ENCODE results near the gene CCDC30.
"Not testable (repeated sequence)": the region's sequence is repeated elsewhere in the genome, so short reads cannot be mapped to it uniquely, and the experiment has no call there.

The CCDC30 gene

DNA sequence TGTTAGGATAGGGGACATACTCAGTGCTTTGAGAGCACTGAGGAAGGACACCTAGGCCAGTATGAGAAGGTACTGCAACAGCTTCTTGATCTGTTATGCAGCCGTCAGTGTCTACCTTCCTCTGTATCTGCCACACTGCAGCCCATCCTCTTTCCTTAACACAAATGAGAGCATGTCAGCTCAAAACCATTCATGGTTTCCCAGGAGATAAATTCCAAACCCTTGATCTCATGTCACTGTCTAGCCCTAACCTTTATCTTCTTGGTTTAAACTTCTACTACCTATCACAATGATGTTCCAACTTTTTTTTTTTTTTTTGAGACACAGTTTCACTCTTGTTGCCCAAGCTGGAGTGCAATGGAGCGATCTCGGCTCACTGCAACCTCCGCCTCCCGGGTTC is 8.7 kb upstream of the CCDC30 start:
- H3K27ac ChIP-seq (ENCODE audit: low read length) = no peak overlapping the region
- no peaks in the 10 kb centered on the region for H3K9me3 ChIP-seq (ENCODE audit: control insufficient read depth, low read depth, low read length)
- H3K4me3 ChIP-seq (ENCODE audit: low read length) = no peak overlapping the region
- peaks cover 6% of the 10 kb centered on the region for H3K36me3 ChIP-seq (ENCODE audit: control insufficient read depth, low read depth, low read length)
- peaks cover 11% of the 10 kb centered on the region for H3K4me1 ChIP-seq (ENCODE audit: control insufficient read depth, low read depth, low read length)
- no peaks in the 10 kb centered on the region for H3K27me3 ChIP-seq (ENCODE audit: control insufficient read depth, insufficient read depth, low read length)
- no peak overlapping the region for H3K9ac ChIP-seq (ENCODE audit: low read length)

DNA sequence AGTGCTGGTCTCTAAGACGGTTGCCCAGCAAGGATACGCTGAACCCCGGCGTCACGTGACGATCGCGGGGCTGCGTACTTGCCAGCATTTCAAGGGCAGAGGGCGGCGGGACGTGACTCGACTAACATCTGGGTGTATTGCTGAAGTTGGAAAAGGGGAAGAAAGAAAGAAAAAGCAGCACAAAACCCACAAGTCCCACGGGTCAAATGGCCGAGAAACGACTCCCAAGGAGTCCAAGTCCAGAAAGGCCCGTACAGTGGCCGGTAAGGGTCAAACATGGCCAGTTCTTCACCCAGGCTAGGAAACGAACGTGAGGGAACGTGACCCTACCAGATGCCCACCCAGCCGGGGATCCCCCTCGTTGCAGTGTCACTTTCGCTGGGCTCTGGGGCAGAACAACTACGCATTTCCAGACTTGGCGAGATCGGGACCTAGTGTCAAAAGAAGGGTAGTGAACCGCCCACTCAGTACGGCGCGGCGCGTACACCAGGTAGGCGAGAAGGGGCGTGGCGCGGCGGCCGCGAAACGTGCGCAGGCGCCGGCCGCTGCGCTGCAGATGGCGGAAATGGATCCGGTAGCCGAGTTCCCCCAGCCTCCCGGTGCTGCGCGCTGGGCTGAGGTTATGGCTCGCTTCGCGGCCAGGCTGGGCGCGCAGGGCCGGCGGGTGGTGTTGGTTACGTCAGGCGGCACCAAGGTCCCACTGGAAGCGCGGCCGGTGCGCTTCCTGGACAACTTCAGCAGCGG is 6.9 kb upstream of the CCDC30 start, which contains the start of the genes PPCS and ZMYND12:
Gene PPCS (plus strand): TSS at position 534 of the 744 bp plus-strand sequence. CDS start 23 bp downstream, at position 557.
Gene ZMYND12 (minus strand): TSS at position 13 of the 744 bp plus-strand sequence. CDS start 25 bp downstream, outside the sequence.
- no peaks in the 10 kb centered on the region for H3K9me3 ChIP-seq (ENCODE audit: control insufficient read depth, low read depth, low read length)
- H3K27ac ChIP-seq (ENCODE audit: low read length) = peak within 1 kb of the TSS; percentile 15
- H3K4me1 ChIP-seq (ENCODE audit: control insufficient read depth, low read depth, low read length) = peaks cover 11% of the 10 kb centered on the region
- H3K36me3 ChIP-seq (ENCODE audit: control insufficient read depth, low read depth, low read length) = peaks cover 10% of the 10 kb centered on the region
- H3K27me3 ChIP-seq (ENCODE audit: control insufficient read depth, insufficient read depth, low read length) = no peaks in the 10 kb centered on the region
- H3K4me3 ChIP-seq (ENCODE audit: low read length) = peak within 1 kb of the TSS; percentile 83
- peak within 1 kb of the TSS; percentile 85 for H3K9ac ChIP-seq (ENCODE audit: low read length)

DNA sequence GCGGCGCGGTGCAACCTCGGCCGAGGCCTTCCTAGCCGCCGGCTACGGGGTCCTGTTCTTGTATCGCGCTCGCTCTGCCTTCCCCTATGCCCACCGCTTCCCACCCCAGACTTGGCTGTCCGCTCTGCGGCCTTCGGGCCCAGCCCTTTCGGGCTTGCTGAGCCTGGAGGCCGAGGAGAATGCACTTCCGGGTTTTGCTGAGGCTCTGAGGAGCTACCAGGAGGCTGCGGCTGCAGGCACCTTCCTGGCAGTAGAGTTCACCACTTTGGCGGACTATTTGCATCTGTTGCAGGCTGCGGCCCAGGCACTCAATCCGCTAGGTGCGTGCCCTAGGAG is 6.4 kb upstream of the CCDC30 start:
- no peak overlapping the region for H3K27ac ChIP-seq (ENCODE audit: low read length)
- no peaks in the 10 kb centered on the region for H3K9me3 ChIP-seq (ENCODE audit: control insufficient read depth, low read depth, low read length)
- H3K9ac ChIP-seq (ENCODE audit: low read length) = peak overlapping the region; percentile 85
- peak overlapping the region; percentile 83 for H3K4me3 ChIP-seq (ENCODE audit: low read length)
- H3K27me3 ChIP-seq (ENCODE audit: control insufficient read depth, insufficient read depth, low read length) = no peaks in the 10 kb centered on the region
- peaks cover 10% of the 10 kb centered on the region for H3K36me3 ChIP-seq (ENCODE audit: control insufficient read depth, low read depth, low read length)
- H3K4me1 ChIP-seq (ENCODE audit: control insufficient read depth, low read depth, low read length) = peaks cover 8% of the 10 kb centered on the region

DNA sequence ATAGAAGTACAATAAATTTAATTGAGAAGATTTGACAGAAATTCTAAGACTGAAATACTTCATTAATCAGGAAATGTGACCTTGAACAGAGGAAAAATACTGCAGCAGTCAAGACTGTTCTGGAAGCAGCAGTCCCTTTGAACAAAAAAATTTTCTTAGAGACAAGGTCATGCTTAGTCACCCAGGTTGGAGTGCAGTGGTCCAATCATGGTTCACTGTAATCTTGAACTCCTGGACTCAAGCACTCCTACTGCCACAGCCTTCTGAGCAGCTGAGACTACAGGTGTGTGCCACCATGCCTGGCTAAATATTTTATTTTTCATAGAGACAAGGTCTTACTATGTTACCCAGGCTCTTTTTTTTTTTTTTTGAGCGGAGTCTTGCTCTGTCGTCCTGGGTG is 1.9 kb upstream of the CCDC30 start:
- H3K4me3 ChIP-seq (ENCODE audit: low read length) = no peak overlapping the region
- H3K27ac ChIP-seq (ENCODE audit: low read length) = no peak overlapping the region
- peaks cover 7% of the 10 kb centered on the region for H3K27me3 ChIP-seq (ENCODE audit: control insufficient read depth, insufficient read depth, low read length)
- no peaks in the 10 kb centered on the region for H3K9me3 ChIP-seq (ENCODE audit: control insufficient read depth, low read depth, low read length)
- peaks cover 11% of the 10 kb centered on the region for H3K4me1 ChIP-seq (ENCODE audit: control insufficient read depth, low read depth, low read length)
- no peak overlapping the region for H3K9ac ChIP-seq (ENCODE audit: low read length)
- H3K36me3 ChIP-seq (ENCODE audit: control insufficient read depth, low read depth, low read length) = peaks cover 10% of the 10 kb centered on the region

DNA sequence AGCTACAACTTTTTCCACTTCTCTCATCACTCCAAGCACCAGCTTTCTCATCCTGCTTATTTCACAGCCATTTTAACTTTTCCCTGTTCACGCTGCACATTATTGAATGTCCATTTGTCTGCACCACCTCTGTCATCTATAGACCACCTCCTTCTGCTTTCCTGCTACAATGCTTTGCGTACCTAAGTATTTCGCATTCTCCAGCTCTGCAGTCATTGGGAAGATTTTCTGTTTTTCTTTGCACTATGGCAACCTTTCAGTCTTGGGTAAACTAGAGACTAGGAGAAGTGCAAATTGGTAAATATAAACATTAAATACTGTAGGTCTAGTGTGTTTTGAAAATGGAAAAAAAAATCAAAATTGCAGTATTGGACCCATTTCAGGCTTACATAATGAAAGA is 835 bp downstream of the CCDC30 start:
- Histone ChIP-seq H3K36me3 (ENCODE audit: control insufficient read depth, low read depth, low read length) (peaks cover 4% of the 10 kb centered on the region), H3K4me1 (ENCODE audit: control insufficient read depth, low read depth, low read length) (peaks cover 6% of the 10 kb centered on the region), H3K9ac (ENCODE audit: low read length) (peak overlapping the region; percentile 63), H3K9me3 (ENCODE audit: control insufficient read depth, low read depth, low read length) (no peaks in the 10 kb centered on the region), H3K27ac (ENCODE audit: low read length) (no peak overlapping the region), H3K27me3 (ENCODE audit: control insufficient read depth, insufficient read depth, low read length) (peaks cover 7% of the 10 kb centered on the region), H3K4me3 (ENCODE audit: low read length) (peak overlapping the region; percentile 88)

DNA sequence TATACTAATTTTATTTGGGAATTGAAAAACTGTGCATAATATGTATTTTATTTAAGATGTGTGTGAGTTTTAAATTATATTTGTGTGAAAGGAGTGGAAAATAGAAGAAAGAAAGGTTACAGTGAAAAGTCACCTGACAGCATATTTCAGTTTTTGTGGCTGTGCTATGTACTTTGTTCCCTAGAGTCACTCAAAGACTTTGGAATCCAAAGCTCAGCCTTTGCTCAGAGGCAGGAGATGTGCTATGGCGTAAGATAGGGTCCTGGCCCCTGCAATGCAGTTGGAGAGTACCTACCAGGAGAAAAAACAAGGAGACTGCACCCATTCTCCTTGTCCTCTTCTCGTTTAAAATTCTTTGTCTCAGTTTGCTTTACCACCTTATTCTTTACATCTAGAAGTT is 2.9 kb downstream of the CCDC30 start:
- Histone ChIP-seq H3K4me1 (ENCODE audit: control insufficient read depth, low read depth, low read length) (peaks cover 6% of the 10 kb centered on the region), H3K4me3 (ENCODE audit: low read length) (no peak overlapping the region), H3K36me3 (ENCODE audit: control insufficient read depth, low read depth, low read length) (no peaks in the 10 kb centered on the region), H3K27me3 (ENCODE audit: control insufficient read depth, insufficient read depth, low read length) (peaks cover 7% of the 10 kb centered on the region), H3K9me3 (ENCODE audit: control insufficient read depth, low read depth, low read length) (no peaks in the 10 kb centered on the region), H3K9ac (ENCODE audit: low read length) (no peak overlapping the region), H3K27ac (ENCODE audit: low read length) (no peak overlapping the region)

DNA sequence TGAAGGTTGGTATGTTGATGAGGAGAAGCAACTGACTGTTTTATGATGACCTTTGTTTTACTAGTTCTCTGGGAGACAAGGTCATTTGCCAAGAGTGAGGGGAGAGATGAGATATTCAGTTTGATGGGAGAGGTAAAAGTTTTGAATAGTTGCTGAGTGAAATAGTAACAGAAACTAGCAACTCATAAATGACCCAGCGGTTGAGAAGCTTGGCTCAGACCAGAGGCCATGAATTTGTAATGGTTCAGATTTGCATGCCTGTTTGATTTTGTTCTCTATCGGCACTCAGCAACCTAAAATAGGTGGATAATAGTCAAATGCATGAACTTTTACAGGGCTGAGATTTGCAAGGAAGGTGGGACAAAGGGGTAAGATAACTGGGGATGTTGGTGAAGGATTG is 6.6 kb downstream of the CCDC30 start:
- no peak overlapping the region for H3K9ac ChIP-seq (ENCODE audit: low read length)
- no peaks in the 10 kb centered on the region for H3K9me3 ChIP-seq (ENCODE audit: control insufficient read depth, low read depth, low read length)
- H3K27ac ChIP-seq (ENCODE audit: low read length) = no peak overlapping the region
- H3K27me3 ChIP-seq (ENCODE audit: control insufficient read depth, insufficient read depth, low read length) = no peaks in the 10 kb centered on the region
- no peak overlapping the region for H3K4me3 ChIP-seq (ENCODE audit: low read length)
- no peaks in the 10 kb centered on the region for H3K36me3 ChIP-seq (ENCODE audit: control insufficient read depth, low read depth, low read length)
- no peaks in the 10 kb centered on the region for H3K4me1 ChIP-seq (ENCODE audit: control insufficient read depth, low read depth, low read length)

DNA sequence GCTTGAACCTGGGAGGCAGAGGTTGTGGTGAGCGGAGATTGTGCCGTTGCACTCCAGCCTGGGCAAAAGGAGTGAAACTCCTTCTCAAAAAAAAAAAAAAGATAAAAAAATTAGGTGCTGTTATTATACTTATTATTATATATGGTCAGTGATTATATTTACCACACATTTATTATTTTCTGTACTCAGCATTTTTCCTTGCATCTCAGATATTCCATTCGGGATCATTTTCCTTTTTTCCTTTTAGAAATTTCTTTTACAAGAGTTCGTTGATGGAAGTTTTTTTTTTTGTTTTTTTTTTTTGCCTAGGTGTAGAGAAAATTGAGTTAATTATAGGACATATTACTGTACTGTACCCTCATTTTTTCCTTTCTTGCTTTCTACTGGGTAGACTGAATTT is 13.5 kb downstream of the CCDC30 start:
- Histone ChIP-seq H3K4me3 (ENCODE audit: low read length) (no peak overlapping the region), H3K36me3 (ENCODE audit: control insufficient read depth, low read depth, low read length) (no peaks in the 10 kb centered on the region), H3K9me3 (ENCODE audit: control insufficient read depth, low read depth, low read length) (no peaks in the 10 kb centered on the region), H3K27ac (ENCODE audit: low read length) (no peak overlapping the region), H3K27me3 (ENCODE audit: control insufficient read depth, insufficient read depth, low read length) (no peaks in the 10 kb centered on the region), H3K4me1 (ENCODE audit: control insufficient read depth, low read depth, low read length) (no peaks in the 10 kb centered on the region), H3K9ac (ENCODE audit: low read length) (no peak overlapping the region)

DNA sequence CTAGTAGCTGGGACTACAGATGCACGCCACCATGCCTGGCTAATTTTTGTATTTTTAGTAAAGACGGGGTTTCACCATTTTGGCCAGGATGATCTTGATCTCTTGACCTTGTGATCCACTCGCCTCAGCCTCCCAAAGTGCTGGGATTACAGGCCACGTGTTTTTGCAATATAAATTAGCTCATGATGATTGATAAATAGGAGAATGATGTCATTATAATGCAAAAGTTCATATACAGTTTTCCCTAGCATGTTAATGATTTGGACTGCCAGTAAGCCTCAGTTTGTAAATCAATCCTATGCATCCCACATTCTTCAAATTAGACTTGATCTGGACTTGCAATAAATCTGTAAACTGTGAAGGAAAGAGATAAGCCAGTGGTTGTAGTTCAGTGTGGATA is 14.3 kb downstream of the CCDC30 start:
- H3K27me3 ChIP-seq (ENCODE audit: control insufficient read depth, insufficient read depth, low read length); H3K27ac ChIP-seq (ENCODE audit: low read length); H3K4me3 ChIP-seq (ENCODE audit: low read length); H3K9ac ChIP-seq (ENCODE audit: low read length); H3K4me1 ChIP-seq (ENCODE audit: control insufficient read depth, low read depth, low read length); H3K9me3 ChIP-seq (ENCODE audit: control insufficient read depth, low read depth, low read length); H3K36me3 ChIP-seq (ENCODE audit: control insufficient read depth, low read depth, low read length): not testable (repeated sequence)

DNA sequence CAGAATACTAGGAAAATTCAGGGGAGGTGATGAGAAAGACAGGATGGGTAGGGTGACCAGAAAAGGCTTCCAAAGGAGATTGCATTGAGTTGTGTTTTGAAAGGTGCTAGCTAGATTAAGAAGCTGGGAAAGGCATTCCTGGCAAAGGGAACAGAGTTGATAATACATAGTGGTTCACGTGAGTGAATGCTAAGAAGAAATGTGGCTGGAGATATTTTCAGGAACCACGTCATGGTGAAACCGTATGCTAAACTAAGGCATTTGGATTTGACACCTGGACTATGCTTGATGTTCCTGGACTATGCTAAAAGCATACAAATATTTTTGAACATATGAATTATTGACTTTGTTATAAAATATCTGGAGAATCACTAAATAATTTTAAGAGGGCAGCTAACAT is 14.7 kb downstream of the CCDC30 start:
- Histone ChIP-seq H3K9ac (ENCODE audit: low read length) (no peak overlapping the region), H3K4me1 (ENCODE audit: control insufficient read depth, low read depth, low read length) (no peaks in the 10 kb centered on the region), H3K36me3 (ENCODE audit: control insufficient read depth, low read depth, low read length) (no peaks in the 10 kb centered on the region), H3K27ac (ENCODE audit: low read length) (no peak overlapping the region), H3K9me3 (ENCODE audit: control insufficient read depth, low read depth, low read length) (no peaks in the 10 kb centered on the region), H3K4me3 (ENCODE audit: low read length) (no peak overlapping the region), H3K27me3 (ENCODE audit: control insufficient read depth, insufficient read depth, low read length) (no peaks in the 10 kb centered on the region)

DNA sequence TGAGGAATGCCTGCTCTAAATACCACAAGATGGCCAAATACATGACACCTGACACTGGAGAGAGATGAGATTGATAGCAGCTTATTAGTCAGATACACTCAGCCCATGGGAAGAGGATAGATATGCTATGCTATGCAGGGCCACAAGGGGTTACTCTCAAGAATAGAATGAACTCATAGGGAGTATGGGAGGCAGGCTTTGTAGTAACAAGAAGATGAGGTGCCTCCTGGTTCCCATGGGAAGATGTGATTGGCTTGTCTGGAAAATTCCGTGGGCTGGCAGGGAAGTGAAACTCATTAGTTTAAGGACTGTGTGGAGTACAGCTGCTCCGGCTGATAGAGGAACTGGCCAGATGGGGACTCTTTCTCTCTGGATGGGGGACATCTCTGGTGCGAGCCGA is 16.5 kb downstream of the CCDC30 start:
- no peaks in the 10 kb centered on the region for H3K36me3 ChIP-seq (ENCODE audit: control insufficient read depth, low read depth, low read length)
- no peaks in the 10 kb centered on the region for H3K9me3 ChIP-seq (ENCODE audit: control insufficient read depth, low read depth, low read length)

DNA sequence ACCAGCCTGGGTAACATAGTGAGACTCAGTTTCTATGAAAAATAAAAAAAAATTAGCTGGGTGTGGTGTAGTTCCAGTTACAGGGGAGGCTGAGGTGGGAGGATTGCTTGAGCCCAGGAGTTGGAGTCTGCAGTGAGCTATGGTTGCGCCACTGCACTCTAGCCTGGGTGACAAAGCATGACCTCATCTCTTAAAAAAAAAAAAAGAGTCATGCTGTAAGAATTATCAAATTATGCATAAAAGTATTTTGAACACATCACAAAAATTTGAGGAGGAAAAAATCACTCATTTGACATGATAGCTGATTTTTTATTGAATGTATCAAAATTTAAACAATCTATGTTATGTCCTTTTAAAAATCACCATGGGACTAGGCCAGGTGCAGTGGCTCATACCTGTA is 17.8 kb downstream of the CCDC30 start:
- Histone ChIP-seq H3K4me1 (ENCODE audit: control insufficient read depth, low read depth, low read length) (no peaks in the 10 kb centered on the region), H3K9ac (ENCODE audit: low read length) (no peak overlapping the region), H3K27ac (ENCODE audit: low read length) (no peak overlapping the region), H3K27me3 (ENCODE audit: control insufficient read depth, insufficient read depth, low read length) (no peaks in the 10 kb centered on the region), H3K4me3 (ENCODE audit: low read length) (no peak overlapping the region), H3K9me3 (ENCODE audit: control insufficient read depth, low read depth, low read length) (no peaks in the 10 kb centered on the region), H3K36me3 (ENCODE audit: control insufficient read depth, low read depth, low read length) (no peaks in the 10 kb centered on the region)

More for the DNA sequence above, 16.5 kb downstream of the CCDC30 start:
- no peak overlapping the region for H3K4me3 ChIP-seq (ENCODE audit: low read length)
- no peak overlapping the region for H3K27ac ChIP-seq (ENCODE audit: low read length)
- H3K4me1 ChIP-seq (ENCODE audit: control insufficient read depth, low read depth, low read length) = no peaks in the 10 kb centered on the region
- no peaks in the 10 kb centered on the region for H3K27me3 ChIP-seq (ENCODE audit: control insufficient read depth, insufficient read depth, low read length)
- H3K9ac ChIP-seq (ENCODE audit: low read length) = no peak overlapping the region
